ENCODE data around the gene FAH. TPM values are rescaled to one million over a fixed set of nuclear protein-coding genes. Genes with fewer than 3 reads are reported as not detected.

FAH gene
- total and polyA plus RNA-seq, 2 donors (not counting 1 experiment from before 2014, with no cell fraction given): 1.1 to 5.1 TPM

DNA sequence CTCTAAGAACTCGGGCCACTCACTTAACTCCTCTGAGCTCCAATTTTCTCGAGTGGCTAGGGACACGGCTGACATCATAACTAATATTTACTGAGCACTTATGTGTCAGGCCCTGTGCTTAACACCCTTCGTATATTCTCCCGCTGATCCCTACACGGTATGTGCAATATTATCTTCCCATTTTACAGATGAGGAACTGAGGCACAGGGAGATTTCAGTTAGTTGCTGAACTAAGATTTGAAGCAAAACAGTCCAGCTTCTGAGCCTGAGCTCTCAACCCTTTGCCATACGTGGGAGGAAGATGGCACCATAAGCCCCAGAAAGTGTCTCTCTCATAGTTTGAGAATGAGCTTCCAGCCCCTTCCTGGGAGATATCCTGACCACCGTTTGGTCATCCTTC lies 19.6 kb downstream of the FAH start:
- H3K27ac ChIP-seq (ENCODE audit: low read length in 2 of 2): no peak overlapping the region
- DNase-seq (no peak), ATAC-seq (ENCODE audit: low read depth) (no peak)
- no peaks in the 10 kb centered on the region for H3K9me3 ChIP-seq (ENCODE audit: control extremely low read depth in 1 of 3, control insufficient read depth in 2 of 3, insufficient read depth in 1 of 3, low read length in 2 of 3)
- no peaks in the 10 kb centered on the region for H3K4me1 Mint-ChIP-seq
- H2AFZ ChIP-seq (ENCODE audit: insufficient read depth, low read depth, low read length, poor library complexity, severe bottlenecking): no peak overlapping the region
- TF ChIP-seq, protein P1, sequence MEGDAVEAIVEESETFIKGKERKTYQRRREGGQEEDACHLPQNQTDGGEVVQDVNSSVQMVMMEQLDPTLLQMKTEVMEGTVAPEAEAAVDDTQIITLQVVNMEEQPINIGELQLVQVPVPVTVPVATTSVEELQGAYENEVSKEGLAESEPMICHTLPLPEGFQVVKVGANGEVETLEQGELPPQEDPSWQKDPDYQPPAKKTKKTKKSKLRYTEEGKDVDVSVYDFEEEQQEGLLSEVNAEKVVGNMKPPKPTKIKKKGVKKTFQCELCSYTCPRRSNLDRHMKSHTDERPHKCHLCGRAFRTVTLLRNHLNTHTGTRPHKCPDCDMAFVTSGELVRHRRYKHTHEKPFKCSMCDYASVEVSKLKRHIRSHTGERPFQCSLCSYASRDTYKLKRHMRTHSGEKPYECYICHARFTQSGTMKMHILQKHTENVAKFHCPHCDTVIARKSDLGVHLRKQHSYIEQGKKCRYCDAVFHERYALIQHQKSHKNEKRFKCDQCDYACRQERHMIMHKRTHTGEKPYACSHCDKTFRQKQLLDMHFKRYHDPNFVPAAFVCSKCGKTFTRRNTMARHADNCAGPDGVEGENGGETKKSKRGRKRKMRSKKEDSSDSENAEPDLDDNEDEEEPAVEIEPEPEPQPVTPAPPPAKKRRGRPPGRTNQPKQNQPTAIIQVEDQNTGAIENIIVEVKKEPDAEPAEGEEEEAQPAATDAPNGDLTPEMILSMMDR (IDR thresholded peaks at IDR 0.05): no peak
- no peak for TF ChIP-seq EZH2 (IDR thresholded peaks at IDR 0.05; ENCODE audit: borderline replicate concordance, insufficient read depth, low read depth, low read length, poor library complexity, severe bottlenecking)
- H3K4me2 ChIP-seq (replicated peaks; ENCODE audit: low read depth, low read length, poor library complexity, severe bottlenecking): no peak overlapping the region
- no peaks in the 10 kb centered on the region for H3K4me1 ChIP-seq (ENCODE audit: control insufficient read depth in 2 of 2, insufficient read depth in 2 of 2, low read length in 2 of 2)
- H3K27me3 ChIP-seq (replicated peaks in 1 of 4; ENCODE audit: control extremely low read depth in 1 of 4, control insufficient read depth in 3 of 4, insufficient read depth in 4 of 4, low read length in 3 of 4): no peaks in the 10 kb centered on the region
- 100% methylated on average over 5 of the region's 8 CpGs for WGBS (ENCODE audit: insufficient coverage)
- H3K4me3 Mint-ChIP-seq: no peak overlapping the region
- H3K4me3 ChIP-seq (ENCODE audit: control extremely low read depth in 1 of 5, extremely low read depth in 1 of 5, insufficient read depth in 1 of 5, low read depth in 2 of 5, low read length in 4 of 5): no peak overlapping the region
- H3K9me3 Mint-ChIP-seq (ENCODE audit: insufficient read depth): no peaks in the 10 kb centered on the region
- ChIA-PET POLR2A (interaction anchor here (1.2 kb wide), 1 partner anchor 791 kb away, joined by 4 read pairs; no protein-coding TSS in a partner anchor), CTCF (interaction anchor here (0.6 to 9.6 kb wide), 17 partner anchors 10 to 834 kb away, joined by 3 to 183 read pairs (median 4); no protein-coding TSS in a partner anchor)
- H3K27ac Mint-ChIP-seq: no peak overlapping the region
- no peak overlapping the region for H3K9ac ChIP-seq (ENCODE audit: low read length)
- H4K20me1 ChIP-seq (ENCODE audit: control insufficient read depth, insufficient read depth, low read length, poor library complexity, severe bottlenecking): no peaks in the 10 kb centered on the region
- intact Hi-C loops (cut with micrococcal nuclease): loop anchor here (2.0 kb wide), 1 partner anchor 404 kb away; no protein-coding TSS in a partner anchor
- no peaks in the 10 kb centered on the region for H3K27me3 Mint-ChIP-seq
- H3K36me3 ChIP-seq (replicated peaks in 1 of 2; ENCODE audit: control extremely low read depth in 1 of 2, control insufficient read depth in 1 of 2, extremely low read depth in 1 of 2, insufficient read depth in 2 of 2, low read length in 1 of 2): no peaks in the 10 kb centered on the region
- no peaks in the 10 kb centered on the region for H3K79me2 ChIP-seq (ENCODE audit: control insufficient read depth, insufficient read depth, low read length)

DNA sequence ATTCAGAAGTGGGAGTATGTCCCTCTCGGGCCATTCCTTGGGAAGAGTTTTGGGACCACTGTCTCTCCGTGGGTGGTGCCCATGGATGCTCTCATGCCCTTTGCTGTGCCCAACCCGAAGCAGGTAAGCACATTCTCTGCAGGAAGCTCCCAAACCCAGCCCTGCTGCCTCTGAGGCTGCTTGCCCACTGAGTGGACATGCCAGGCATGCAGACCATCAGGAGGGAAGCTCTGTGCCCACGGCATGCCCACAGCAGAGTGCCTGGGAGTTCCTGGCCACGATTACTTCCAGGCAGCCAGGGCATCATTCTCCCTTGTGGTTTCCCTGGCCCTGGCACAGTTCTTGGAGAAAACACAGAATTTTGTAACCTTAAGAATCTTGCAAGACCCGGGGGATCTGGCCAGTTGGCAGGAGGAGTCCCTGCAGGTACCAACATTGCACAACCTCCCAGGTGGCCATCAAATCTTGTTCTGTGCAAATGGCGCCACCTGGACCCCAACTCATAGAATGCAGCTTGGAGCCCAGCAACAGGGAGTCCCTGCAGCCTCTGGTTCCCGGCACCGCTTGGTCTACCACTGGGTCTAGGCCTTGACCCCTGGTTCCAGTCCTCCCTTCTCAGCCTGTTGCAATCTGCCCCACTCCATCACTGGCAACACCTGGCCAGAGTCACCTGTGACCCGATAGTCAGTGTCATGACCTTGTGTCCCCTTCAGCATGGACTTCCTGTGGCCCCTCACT lies 20.4 kb downstream of the FAH start:
- ChIA-PET CTCF (interaction anchor here (0.7 to 9.6 kb wide), 19 partner anchors 8 to 839 kb away, joined by 3 to 183 read pairs (median 4); no protein-coding TSS in a partner anchor), POLR2A (interaction anchor here (1.2 kb wide), 1 partner anchor 791 kb away, joined by 4 read pairs; no protein-coding TSS in a partner anchor)
- H3K9me3 Mint-ChIP-seq (ENCODE audit: insufficient read depth): no peaks in the 10 kb centered on the region
- Histone ChIP-seq H3K36me3 (replicated peaks in 1 of 2; ENCODE audit: control extremely low read depth in 1 of 2, control insufficient read depth in 1 of 2, extremely low read depth in 1 of 2, insufficient read depth in 2 of 2, low read length in 1 of 2) (no peaks in the 10 kb centered on the region), H3K9ac (ENCODE audit: low read length) (no peak overlapping the region), H2AFZ (ENCODE audit: insufficient read depth, low read depth, low read length, poor library complexity, severe bottlenecking) (no peak overlapping the region), H3K9me3 (ENCODE audit: control extremely low read depth in 1 of 3, control insufficient read depth in 2 of 3, insufficient read depth in 1 of 3, low read length in 2 of 3) (no peaks in the 10 kb centered on the region), H3K4me2 (replicated peaks; ENCODE audit: low read depth, low read length, poor library complexity, severe bottlenecking) (no peak overlapping the region), H4K20me1 (ENCODE audit: control insufficient read depth, insufficient read depth, low read length, poor library complexity, severe bottlenecking) (no peaks in the 10 kb centered on the region), H3K27ac (ENCODE audit: low read length in 2 of 2) (no peak overlapping the region), H3K4me3 (ENCODE audit: control extremely low read depth in 1 of 5, extremely low read depth in 1 of 5, insufficient read depth in 1 of 5, low read depth in 2 of 5, low read length in 4 of 5) (no peak overlapping the region), H3K79me2 (ENCODE audit: control insufficient read depth, insufficient read depth, low read length) (no peaks in the 10 kb centered on the region), H3K4me1 (ENCODE audit: control insufficient read depth in 2 of 2, insufficient read depth in 2 of 2, low read length in 2 of 2) (no peaks in the 10 kb centered on the region), H3K27me3 (replicated peaks in 1 of 4; ENCODE audit: control extremely low read depth in 1 of 4, control insufficient read depth in 3 of 4, insufficient read depth in 4 of 4, low read length in 3 of 4) (no peaks in the 10 kb centered on the region)
- ATAC-seq (ENCODE audit: low read depth): peak; percentile 84
- H3K4me3 Mint-ChIP-seq: no peak overlapping the region
- intact Hi-C loops (cut with micrococcal nuclease): loop anchor here (1.0 to 2.0 kb wide), 4 partner anchors 180 to 404 kb away; no protein-coding TSS in a partner anchor
- peak; percentile 72 for DNase-seq
- 72% methylated on average over 10 of the region's 10 CpGs for WGBS (ENCODE audit: insufficient coverage)
- H3K4me1 Mint-ChIP-seq: no peaks in the 10 kb centered on the region
- H3K27ac Mint-ChIP-seq: no peak overlapping the region
- H3K27me3 Mint-ChIP-seq: no peaks in the 10 kb centered on the region
- TF ChIP-seq, protein P1 (IDR thresholded peaks at IDR 0.05): peak; percentile 82
- no peak for TF ChIP-seq EZH2 (IDR thresholded peaks at IDR 0.05; ENCODE audit: borderline replicate concordance, insufficient read depth, low read depth, low read length, poor library complexity, severe bottlenecking)
